Left ventricle myocardium inferior (tissue), 1 donor: Measurements from ENCODE around the gene ANKRD55. TPM values are rescaled to one million over a fixed set of nuclear protein-coding genes. Genes with fewer than 3 reads are reported as not detected.
A peak's percentile ranks its signal among the peaks of the same experiment; 100 is the strongest.
"Not testable (repeated sequence)": the region's sequence is repeated elsewhere in the genome, so short reads cannot be mapped to it uniquely, and the experiment has no call there.

Experiments
- DNase-seq: peaks from one replicate; pipeline ENCODE4 v3.0.0-alpha.2; 2020
- H3K27ac ChIP-seq: fragments of 200-600 bp; replicated peaks from 2 replicates; pipeline ENCODE4 v1.8.0; 2021
- H3K27me3 ChIP-seq: fragments of 200-600 bp; 2 replicates; pipeline ENCODE4 v1.8.0; 2021; ENCODE audit warnings: low read depth
- H3K36me3 ChIP-seq: fragments of 200-600 bp; 2 replicates; pipeline ENCODE4 v1.8.0; 2021
- H3K4me1 ChIP-seq: fragments of 200-600 bp; 2 replicates; pipeline ENCODE4 v1.8.0; 2021
- H3K4me3 ChIP-seq: fragments of 200-600 bp; 2 replicates; pipeline ENCODE4 v1.8.0; 2021; ENCODE audit warnings: mild to moderate bottlenecking, moderate library complexity
- H3K9me3 ChIP-seq: fragments of 200-600 bp; replicated peaks from 2 replicates; pipeline ENCODE4 v1.8.0; 2021
- CTCF ChIP-seq: fragments of 200-600 bp; IDR thresholded peaks from 2 replicates; pipeline ENCODE4 v1.8.0; 2021; ENCODE audit warnings: antibody characterized with exemption, mild to moderate bottlenecking, borderline replicate concordance
- intact Hi-C: fragments of 100-400 bp; cut with micrococcal nuclease; formaldehyde crosslinking; loops from one replicate; pipeline ENCODE4 v1.11.0; 2022
- total RNA-seq: library from RNA; stranded (reverse); fragmentation: NEBNext Ultra II Directional; extraction: Animal tissue kit (Norgen Biotek cat#: 25700); gene quantifications from one replicate; pipeline ENCODE4 v1.2.1, GENCODE V29; 2021
- donor health status: DM: no; HTN: yes; CAD: no; lungs with severe emphysema.

ANKRD55 gene
- total RNA-seq, 1 donor from 2014 or later, result 0.27 TPM

GRCh38 chr5:56259002-56259511 is 25.9 kb upstream of the ANKRD55 start:
- Histone ChIP-seq H3K9me3 (no peaks in the 10 kb centered on the region), H3K27me3 (peaks cover 5% of the 10 kb centered on the region), H3K4me3 (no peak overlapping the region), H3K36me3 (no peaks in the 10 kb centered on the region), H3K4me1 (no peaks in the 10 kb centered on the region), H3K27ac (peak overlapping the region; percentile 27)
- DNase-seq, result no peak
- no peak for TF ChIP-seq CTCF
- intact Hi-C loops, result no loop called here

GRCh38 chr5:56257763-56258529 is 24.8 kb upstream of the ANKRD55 start:
- H3K4me1 ChIP-seq, H3K27me3 ChIP-seq, intact Hi-C loops, H3K4me3 ChIP-seq, H3K9me3 ChIP-seq, DNase-seq, H3K36me3 ChIP-seq, H3K27ac ChIP-seq: not testable (repeated sequence)

DNA sequence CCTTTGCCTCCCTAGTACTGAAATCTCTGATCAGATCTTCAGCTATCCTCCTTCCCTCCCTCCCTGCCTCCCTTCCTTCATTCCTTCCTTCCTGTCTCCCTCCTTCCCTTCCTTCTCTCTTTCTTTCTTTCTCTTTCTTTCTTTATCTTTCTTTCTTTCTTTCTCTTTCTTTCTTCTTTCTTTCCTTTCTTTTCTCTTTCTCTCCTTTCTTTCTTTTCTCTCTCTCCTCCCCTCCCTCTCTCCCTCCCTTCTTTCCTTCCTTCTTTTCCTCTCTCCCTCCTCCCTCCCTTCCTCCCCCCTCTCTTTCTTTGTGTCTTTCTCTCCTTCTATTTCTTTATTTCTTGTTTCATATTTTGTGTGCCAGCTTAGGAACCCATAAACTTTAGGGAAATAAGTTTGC is 23.9 kb upstream of the ANKRD55 start:
- Histone ChIP-seq H3K27me3 (peaks cover 5% of the 10 kb centered on the region), H3K4me3 (no peak overlapping the region), H3K9me3 (no peaks in the 10 kb centered on the region), H3K27ac (no peak overlapping the region), H3K4me1 (peaks cover 8% of the 10 kb centered on the region), H3K36me3 (no peaks in the 10 kb centered on the region)
- no peak for DNase-seq
- TF ChIP-seq CTCF, result no peak
- intact Hi-C loops, result no loop called here

DNA sequence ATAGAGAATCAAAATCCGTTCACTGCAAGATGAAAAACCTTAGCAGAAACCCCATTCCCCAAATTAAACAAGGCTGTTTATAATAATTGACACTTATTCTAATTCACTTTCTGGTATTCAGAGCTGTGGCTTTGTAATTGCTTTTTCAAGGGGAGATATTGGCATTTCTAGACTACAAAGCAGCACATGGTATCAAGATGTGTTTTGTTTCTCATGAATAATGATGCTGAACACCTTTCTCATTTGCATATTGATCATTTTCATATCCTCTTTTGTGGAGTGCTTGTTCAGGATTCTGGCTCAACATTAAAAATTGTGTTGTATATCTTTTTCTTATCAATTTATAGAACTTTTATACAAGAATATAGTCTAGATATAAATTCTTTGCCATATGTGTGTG is 22.4 kb upstream of the ANKRD55 start:
- H3K36me3 ChIP-seq, result no peaks in the 10 kb centered on the region
- H3K27ac ChIP-seq, result no peak overlapping the region
- TF ChIP-seq CTCF, result no peak
- no peaks in the 10 kb centered on the region for H3K9me3 ChIP-seq
- intact Hi-C loops, result no loop called here
- DNase-seq, result no peak
- peaks cover 18% of the 10 kb centered on the region for H3K4me1 ChIP-seq
- H3K27me3 ChIP-seq, result no peaks in the 10 kb centered on the region
- H3K4me3 ChIP-seq, result no peak overlapping the region

- intact Hi-C loops, result no loop called here
- peaks cover 18% of the 10 kb centered on the region for H3K4me1 ChIP-seq
- no peaks in the 10 kb centered on the region for H3K9me3 ChIP-seq
- no peak overlapping the region for H3K4me3 ChIP-seq
- no peak for TF ChIP-seq CTCF
- no peaks in the 10 kb centered on the region for H3K36me3 ChIP-seq
- H3K27ac ChIP-seq, result no peak overlapping the region
- no peak for DNase-seq
- H3K27me3 ChIP-seq, result no peaks in the 10 kb centered on the region
Observed at GRCh38 chr5:56253924-56254323, 20.8 kb upstream of the ANKRD55 start.

DNA sequence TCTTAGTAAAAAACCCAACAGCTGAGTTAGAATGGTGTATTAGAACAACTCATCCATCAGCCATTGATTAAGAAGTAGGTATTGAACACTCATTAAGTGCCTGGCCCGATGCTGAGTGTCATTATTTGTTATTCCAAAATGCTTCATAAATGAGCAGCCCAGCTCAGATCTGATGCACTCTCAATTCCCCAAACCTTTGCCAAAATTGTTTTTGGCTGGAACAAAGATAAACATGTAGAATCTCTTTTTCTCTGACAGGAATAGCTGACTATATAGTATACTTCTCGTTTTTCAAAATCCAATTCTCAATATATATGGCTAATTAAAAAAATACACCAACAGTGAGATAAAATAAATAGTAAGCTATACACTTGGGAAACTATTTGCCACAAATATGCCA is 20.0 kb upstream of the ANKRD55 start:
- Histone ChIP-seq H3K27ac (no peak overlapping the region), H3K36me3 (no peaks in the 10 kb centered on the region), H3K9me3 (no peaks in the 10 kb centered on the region), H3K4me3 (no peak overlapping the region), H3K27me3 (no peaks in the 10 kb centered on the region), H3K4me1 (peaks cover 20% of the 10 kb centered on the region)
- intact Hi-C loops, result no loop called here
- TF ChIP-seq CTCF, result no peak
- no peak for DNase-seq
